HG02938 (cell line): ENCODE results near the gene HLA-DMA.

Experiments used
- ATAC-seq: cut with Tn5 transposase; IDR thresholded peaks from one replicate; pipeline ENCODE4 v1.9.1; 2021; ENCODE audit warnings: mild to moderate bottlenecking, moderate library complexity; ENCODE audit not compliant: unreplicated experiment

HLA-DMA gene

DNA sequence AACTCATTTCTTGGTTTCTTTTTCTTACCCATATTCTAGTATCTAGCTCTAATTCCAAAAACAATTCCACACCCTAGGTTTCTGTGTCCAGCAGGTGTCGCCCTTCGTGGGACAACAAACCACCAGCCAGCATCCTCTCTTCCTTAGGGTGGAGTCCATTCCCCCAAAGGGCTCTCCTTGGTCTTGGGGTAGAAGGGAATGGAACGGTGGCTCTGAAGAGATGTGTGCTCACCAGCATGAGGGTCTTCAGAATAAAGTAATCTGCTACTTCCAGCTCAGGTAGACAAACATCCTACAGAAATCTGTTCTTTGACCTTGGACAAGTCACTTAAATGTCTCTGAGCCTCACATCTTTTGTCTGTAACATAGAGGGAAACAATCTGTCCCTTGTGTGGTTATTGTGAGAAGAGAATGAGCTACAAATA lies 19.2 kb downstream of the HLA-DMA start:
- ATAC-seq, result no peak

DNA sequence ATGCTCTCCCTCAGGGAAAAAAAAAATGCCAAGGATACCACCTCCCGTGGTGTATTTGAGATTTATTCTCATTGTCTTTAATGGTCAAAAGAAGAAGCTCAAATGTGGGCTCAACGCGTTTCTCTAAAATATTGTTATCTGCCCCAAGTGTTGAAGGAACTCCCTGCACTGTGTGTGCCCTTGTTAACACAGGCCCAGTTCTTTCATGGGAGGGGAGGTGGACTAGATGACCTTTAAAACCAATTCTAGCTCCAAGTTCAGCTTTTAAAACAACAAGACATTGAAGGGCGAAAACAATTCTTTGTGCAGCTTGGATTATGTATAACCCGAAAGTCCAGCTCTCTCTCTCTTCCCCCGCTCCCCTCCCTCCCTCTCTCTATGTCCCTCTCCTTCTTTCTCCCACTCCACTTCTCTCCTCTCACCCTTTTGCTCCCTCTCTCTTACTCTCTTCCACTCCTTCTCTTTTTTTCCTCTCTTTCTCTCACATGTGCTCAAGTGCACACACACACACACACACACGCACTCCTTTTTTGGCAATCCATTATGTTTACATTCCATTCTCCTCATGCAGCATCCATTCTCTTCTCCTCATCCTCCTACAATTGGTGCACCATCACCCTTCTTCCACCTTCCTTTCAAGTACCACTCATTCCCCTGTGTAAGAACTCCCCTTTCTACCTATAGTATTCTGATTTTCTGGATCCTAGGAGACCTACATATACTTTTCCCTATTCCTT lies 20.6 kb downstream of the HLA-DMA start:
- ATAC-seq, result no peak

DNA sequence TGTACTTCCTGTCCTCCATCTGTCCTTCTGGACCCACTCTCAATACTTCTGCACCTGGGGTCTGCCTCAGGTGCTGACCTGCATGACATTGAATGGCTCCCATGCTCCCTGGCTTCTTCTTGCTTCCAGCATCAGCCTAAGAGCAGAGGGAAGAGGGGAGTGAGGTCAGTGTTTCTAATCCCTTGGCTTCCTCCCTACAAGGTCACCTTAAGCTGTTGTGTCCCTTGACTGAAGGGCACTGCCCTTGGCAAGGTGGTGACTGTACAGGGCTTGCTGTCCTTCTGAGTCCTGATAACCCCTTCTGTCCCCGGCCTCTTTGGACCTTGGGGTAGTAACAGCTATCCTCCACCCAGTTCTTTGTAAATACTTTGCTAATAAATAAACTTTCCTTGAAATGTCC lies 21.7 kb downstream of the HLA-DMA start:
- ATAC-seq, result no peak

DNA sequence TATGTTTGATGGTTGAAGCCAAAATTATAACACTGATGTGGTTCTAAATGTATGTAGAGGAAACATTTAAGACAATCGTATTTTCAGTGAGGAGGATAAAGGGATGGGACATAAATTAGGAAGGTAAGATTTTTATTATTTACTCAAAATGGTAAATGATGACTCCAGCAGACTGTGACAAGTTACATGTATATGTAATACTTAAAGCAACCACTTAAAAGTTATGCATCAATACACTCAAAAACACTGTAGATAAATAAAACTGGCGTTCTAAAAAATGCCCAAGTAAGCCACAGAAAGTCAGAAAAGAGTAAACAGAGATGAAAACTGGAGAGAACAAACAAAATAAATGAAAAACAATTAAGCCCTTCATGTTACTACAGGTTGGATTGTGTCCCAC lies 30.8 kb downstream of the HLA-DMA start:
- ATAC-seq, result no peak

GRCh38 chr6:32920715-32921114 lies 32.2 kb downstream of the HLA-DMA start:
- ATAC-seq, result no peak

DNA sequence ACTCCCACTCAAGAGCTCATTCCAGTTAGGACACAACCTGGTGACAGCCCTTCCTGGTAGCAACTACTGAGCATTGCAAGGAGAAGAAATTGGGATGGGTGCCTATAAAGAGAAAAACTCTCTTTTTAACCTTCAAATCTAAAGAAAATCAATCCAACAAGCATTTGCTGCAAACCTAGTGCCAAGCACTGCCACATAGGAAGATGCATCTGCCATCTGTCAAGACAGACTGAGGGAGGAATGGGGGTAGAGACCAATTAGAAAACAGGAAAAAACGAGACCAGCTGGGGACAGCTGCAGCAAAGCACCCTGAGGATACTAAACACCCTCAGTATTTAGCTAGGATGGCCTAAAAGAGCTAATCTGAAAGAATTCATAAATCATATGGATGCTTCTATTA lies 39.9 kb downstream of the HLA-DMA start:
- no peak for ATAC-seq

DNA sequence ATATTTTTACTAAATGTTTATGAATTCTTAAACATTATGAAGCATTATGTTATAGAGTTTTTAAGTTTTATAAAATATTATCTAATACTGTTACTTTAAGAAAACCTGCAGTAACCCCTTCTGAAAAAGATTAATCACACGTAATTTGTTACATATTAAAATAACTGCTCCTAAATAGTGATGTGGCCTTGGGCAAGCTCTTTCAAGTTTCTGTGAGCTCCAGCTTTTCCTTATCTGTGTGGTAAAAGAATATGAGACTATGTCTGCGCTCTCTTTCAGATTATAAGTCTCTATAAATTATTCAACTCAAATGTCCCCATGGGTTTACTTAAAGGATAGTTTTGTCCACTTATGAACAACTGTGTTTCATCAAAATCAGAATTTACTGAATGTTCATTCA lies 44.0 kb downstream of the HLA-DMA start:
- ATAC-seq, result no peak

DNA sequence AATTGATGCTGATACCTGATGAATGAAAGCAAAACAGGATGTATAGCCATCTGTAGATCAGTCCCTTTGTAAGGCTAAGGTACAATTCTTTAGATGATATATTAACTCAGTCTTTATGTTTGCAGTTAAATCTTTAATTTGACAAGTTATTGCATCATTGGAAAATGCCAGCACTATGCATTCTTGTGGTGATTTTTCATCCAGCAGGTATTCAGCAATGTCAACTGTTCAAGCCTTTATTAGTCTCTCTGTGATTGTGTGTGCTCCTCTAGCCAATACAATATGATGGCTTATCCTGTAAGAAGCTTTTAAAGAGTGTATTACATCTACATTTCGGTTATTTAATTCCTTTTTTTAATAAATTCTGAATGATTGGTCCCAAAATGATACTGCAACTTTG lies 46.4 kb downstream of the HLA-DMA start:
- ATAC-seq, result no peak

- ATAC-seq, result no peak
Observed at GRCh38 chr6:32905078-32905477, 47.8 kb downstream of the HLA-DMA start.

GRCh38 chr6:32903952-32904351 lies 48.9 kb downstream of the HLA-DMA start:
- ATAC-seq, result no peak
